Central memory CD8-positive, alpha-beta T cell (primary cell): ENCODE measurements around the gene THOC6.

Experiments
- ATAC-seq: fragments of 150-1000 bp; cut with Tn5 transposase; replicated peaks from 2 replicates; pipeline ENCODE4 v1.10.0; 2022; ENCODE audit warnings: mild to moderate bottlenecking, moderate FRiP score, moderate number of reproducible peaks; ENCODE audit not compliant: poor library complexity, severe bottlenecking; ENCODE audit errors: extremely low read depth
- DNase-seq, 2 donors: peaks; one replicate each; pipeline ENCODE4 v3.0.0; 2021; ENCODE audit warnings: low spot score in 2 of 2
- H3K27ac Mint-ChIP-seq: one replicate; pipeline ENCODE4 v1.8.0; 2022; ENCODE audit warnings: low read depth, mild to moderate bottlenecking, moderate library complexity, mixed read lengths
- H3K27me3 Mint-ChIP-seq: one replicate; pipeline ENCODE4 v1.8.0; 2022; ENCODE audit warnings: mixed read lengths
- H3K36me3 Mint-ChIP-seq: one replicate; pipeline ENCODE4 v1.8.0; 2022; ENCODE audit warnings: mild to moderate bottlenecking, moderate library complexity, mixed read lengths; ENCODE audit not compliant: insufficient read depth
- H3K4me1 Mint-ChIP-seq: one replicate; pipeline ENCODE4 v1.8.0; 2022; ENCODE audit warnings: mixed read lengths
- H3K4me3 Mint-ChIP-seq: one replicate; pipeline ENCODE4 v1.8.0; 2022; ENCODE audit warnings: mild to moderate bottlenecking, moderate library complexity, mixed read lengths
- H3K9me3 Mint-ChIP-seq: one replicate; pipeline ENCODE4 v1.8.0; 2022; ENCODE audit warnings: mixed read lengths

The THOC6 gene

GRCh38 chr16:2983706-2984136 is 40.1 kb upstream of the THOC6 start:
- ATAC-seq, result peak; percentile 34

DNA sequence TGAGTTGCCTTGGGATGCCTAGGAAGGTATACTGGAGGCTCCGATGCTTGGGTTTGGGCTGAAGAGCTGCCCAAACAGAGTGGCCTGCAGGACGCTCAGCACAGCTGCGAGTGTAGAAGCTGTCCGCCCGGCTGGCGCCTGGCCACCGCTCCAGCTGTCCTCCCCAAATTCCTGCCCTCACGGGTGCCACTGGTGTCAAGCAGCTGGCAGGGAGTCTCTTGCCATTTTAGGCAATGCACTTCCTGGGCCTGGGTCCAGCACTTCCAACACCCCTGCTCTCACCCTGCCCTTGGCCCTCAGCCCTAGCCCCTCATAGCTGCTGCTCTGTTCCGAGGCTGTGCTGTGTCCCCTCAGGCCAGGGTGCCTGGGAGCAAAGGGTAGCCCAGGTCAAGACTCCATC is 38.4 kb upstream of the THOC6 start:
- DNase-seq, result no peak
- ATAC-seq, result no peak
- H3K36me3 Mint-ChIP-seq, result peaks cover 11% of the 10 kb centered on the region
- no peaks in the 10 kb centered on the region for H3K9me3 Mint-ChIP-seq
- H3K27ac Mint-ChIP-seq, result no peak overlapping the region
- H3K4me3 Mint-ChIP-seq, result no peak overlapping the region
- H3K27me3 Mint-ChIP-seq, result no peaks in the 10 kb centered on the region
- H3K4me1 Mint-ChIP-seq, result peaks cover 10% of the 10 kb centered on the region

More at GRCh38 chr16:2983706-2984136, 40.1 kb upstream of the THOC6 start:
- H3K9me3 Mint-ChIP-seq, result no peaks in the 10 kb centered on the region
- no peak overlapping the region for H3K4me3 Mint-ChIP-seq
- DNase-seq, result no peak
- no peak overlapping the region for H3K27ac Mint-ChIP-seq
- peaks cover 10% of the 10 kb centered on the region for H3K4me1 Mint-ChIP-seq
- H3K27me3 Mint-ChIP-seq, result no peaks in the 10 kb centered on the region
- peaks cover 9% of the 10 kb centered on the region for H3K36me3 Mint-ChIP-seq

DNA sequence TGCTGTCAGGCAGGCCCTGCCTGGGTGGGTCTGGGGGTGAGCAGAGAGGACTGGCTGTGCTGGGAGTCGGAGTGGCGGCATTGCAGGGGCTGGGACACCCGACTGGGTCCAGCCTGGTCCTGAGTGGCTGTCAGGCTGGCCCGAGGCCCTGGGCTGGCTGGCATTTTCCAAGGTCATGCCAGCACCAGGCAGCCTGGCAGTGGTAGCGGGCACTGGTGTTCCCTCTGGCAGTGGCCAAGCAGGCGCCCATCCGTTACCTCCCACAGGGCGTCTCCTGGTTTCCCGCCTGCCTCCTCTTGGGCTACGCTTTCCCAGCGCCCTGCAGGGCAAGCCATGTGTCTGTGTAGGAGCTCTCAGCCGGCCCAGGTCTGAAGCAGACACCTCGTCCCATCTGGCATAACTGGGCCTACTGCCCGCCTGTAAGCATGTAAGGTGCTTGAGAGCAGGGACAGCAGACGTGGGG is 37.9 kb upstream of the THOC6 start:
- H3K36me3 Mint-ChIP-seq, result peaks cover 8% of the 10 kb centered on the region
- H3K9me3 Mint-ChIP-seq, result no peaks in the 10 kb centered on the region

GRCh38 chr16:2986623-2987188 is 37.1 kb upstream of the THOC6 start:
- Mint-ChIP-seq H3K27ac (no peak overlapping the region), H3K9me3 (no peaks in the 10 kb centered on the region), H3K36me3 (peaks cover 2% of the 10 kb centered on the region), H3K27me3 (no peaks in the 10 kb centered on the region), H3K4me3 (no peak overlapping the region), H3K4me1 (peaks cover 3% of the 10 kb centered on the region)
- ATAC-seq (no peak), DNase-seq (no peak)

More for the DNA sequence above, 37.9 kb upstream of the THOC6 start:
- ATAC-seq (no peak), DNase-seq (no peak)
- no peak overlapping the region for H3K4me3 Mint-ChIP-seq
- no peaks in the 10 kb centered on the region for H3K27me3 Mint-ChIP-seq
- peaks cover 10% of the 10 kb centered on the region for H3K4me1 Mint-ChIP-seq
- H3K27ac Mint-ChIP-seq, result no peak overlapping the region

GRCh38 chr16:2987286-2987685 is 36.5 kb upstream of the THOC6 start:
- Mint-ChIP-seq H3K4me1 (no peaks in the 10 kb centered on the region), H3K36me3 (peaks cover 2% of the 10 kb centered on the region), H3K9me3 (no peaks in the 10 kb centered on the region), H3K27ac (no peak overlapping the region), H3K27me3 (no peaks in the 10 kb centered on the region), H3K4me3 (no peak overlapping the region)
- ATAC-seq (no peak), DNase-seq (no peak)

GRCh38 chr16:2987833-2988232 is 36.0 kb upstream of the THOC6 start:
- Mint-ChIP-seq H3K27me3 (no peaks in the 10 kb centered on the region), H3K27ac (no peak overlapping the region), H3K4me1 (no peaks in the 10 kb centered on the region), H3K4me3 (no peak overlapping the region), H3K36me3 (peaks cover 2% of the 10 kb centered on the region), H3K9me3 (no peaks in the 10 kb centered on the region)
- ATAC-seq (no peak), DNase-seq (no peak)

DNA sequence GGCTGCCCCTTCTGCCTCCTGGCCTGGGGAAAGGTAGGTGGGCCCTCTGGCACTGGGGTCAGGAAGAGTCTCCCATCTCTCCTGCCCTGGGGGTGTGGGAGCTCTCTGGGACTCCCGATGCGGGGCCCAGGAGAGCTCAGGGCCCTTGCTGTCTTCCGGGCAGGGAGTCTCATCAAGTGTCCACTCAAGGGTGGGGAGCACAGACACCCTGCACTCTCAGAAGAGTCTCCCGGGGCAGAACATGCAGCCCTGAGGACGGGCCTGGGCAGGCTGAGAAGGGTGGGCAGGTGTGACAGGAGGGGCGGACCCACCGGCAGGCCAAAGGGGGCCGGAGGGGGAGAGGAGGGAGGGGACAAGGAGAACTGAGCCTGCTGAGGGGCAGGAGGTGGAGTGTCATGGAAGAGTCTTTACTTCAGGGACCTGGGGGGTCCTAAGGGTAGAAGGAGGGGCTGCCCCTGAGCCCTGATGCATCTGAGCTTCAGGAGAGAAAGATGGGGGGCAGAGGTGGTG is 35.2 kb upstream of the THOC6 start:
- Mint-ChIP-seq H3K4me1 (no peaks in the 10 kb centered on the region), H3K36me3 (peaks cover 2% of the 10 kb centered on the region), H3K27ac (no peak overlapping the region), H3K9me3 (no peaks in the 10 kb centered on the region), H3K4me3 (no peak overlapping the region), H3K27me3 (no peaks in the 10 kb centered on the region)
- ATAC-seq, result no peak
- DNase-seq, result no peak

GRCh38 chr16:2990891-2991290 is 32.9 kb upstream of the THOC6 start:
- Mint-ChIP-seq H3K36me3 (peaks cover 2% of the 10 kb centered on the region), H3K27me3 (no peaks in the 10 kb centered on the region), H3K4me1 (no peaks in the 10 kb centered on the region), H3K9me3 (no peaks in the 10 kb centered on the region), H3K27ac (no peak overlapping the region), H3K4me3 (no peak overlapping the region)
- no peak for DNase-seq
- no peak for ATAC-seq

DNA sequence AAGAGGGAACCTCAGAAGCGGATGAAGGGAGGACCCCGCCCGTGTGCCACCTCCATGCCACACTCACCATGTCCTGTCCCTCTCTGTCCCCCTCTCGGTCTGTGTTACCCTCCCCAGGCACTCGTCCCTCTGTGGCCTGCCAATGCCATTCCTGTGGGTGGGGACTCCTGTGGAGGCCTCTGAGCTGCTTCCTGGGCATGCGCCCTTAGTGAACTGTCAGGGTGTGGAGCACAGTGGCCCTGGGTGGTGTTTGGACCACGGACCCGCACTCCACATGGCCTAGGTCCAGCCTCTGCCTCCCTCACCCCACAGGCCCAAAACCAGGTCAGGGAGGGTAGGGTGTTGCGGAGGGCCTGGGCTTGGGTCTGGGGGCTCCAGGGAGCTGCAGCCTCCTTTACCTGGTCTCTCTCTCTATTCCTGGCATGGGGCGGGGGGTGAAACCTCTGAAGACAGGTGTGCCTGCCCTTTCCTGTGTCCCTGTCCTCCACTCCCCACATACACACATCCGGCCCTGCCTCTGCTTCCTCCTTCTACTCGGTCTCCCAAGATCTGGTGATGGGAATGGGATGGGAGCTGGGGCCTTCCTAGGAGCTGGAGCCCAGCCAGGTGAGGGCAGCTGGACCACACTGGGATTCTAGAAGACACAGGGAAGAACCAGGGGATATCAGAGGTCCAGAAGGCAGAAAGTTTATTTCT is 32.1 kb upstream of the THOC6 start:
- Mint-ChIP-seq H3K27ac (no peak overlapping the region), H3K36me3 (peaks cover 2% of the 10 kb centered on the region), H3K4me3 (no peak overlapping the region), H3K4me1 (no peaks in the 10 kb centered on the region), H3K9me3 (no peaks in the 10 kb centered on the region), H3K27me3 (no peaks in the 10 kb centered on the region)
- no peak for DNase-seq
- ATAC-seq, result no peak

DNA sequence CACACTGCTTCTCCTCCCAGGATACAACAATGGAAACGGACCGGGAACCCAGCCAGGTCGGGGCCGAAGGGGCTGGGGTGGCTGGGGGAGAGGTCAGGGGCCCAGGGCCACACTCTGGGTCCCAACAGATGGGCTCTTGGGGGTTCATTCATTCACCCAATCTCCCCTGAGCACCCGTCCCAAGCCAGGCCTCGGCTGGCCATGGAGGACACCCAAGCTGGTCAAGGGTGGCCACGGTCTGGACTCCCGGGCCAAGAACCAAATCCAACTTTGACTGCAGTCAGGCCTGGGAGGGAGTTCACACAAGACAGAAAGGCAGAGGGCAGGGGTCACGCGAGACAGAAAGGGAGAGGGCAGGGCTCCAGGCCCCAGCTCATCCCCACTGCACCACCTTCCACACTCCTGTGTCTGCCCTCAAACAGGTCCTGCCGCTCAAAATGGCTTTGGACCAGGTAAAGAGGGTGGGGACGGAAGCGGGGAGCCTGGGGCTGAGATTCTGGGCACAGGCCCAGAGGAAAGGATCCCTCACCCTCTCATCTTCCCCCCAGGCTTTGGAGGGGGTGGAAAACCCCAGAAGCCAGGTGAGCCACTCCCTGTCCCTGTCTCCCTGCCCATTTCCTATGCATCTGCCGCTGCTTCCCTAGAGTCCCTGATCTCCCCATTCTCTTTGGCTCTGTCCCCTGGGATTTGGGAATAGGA is 31.3 kb upstream of the THOC6 start:
- DNase-seq, result no peak
- no peak overlapping the region for H3K4me3 Mint-ChIP-seq

DNA sequence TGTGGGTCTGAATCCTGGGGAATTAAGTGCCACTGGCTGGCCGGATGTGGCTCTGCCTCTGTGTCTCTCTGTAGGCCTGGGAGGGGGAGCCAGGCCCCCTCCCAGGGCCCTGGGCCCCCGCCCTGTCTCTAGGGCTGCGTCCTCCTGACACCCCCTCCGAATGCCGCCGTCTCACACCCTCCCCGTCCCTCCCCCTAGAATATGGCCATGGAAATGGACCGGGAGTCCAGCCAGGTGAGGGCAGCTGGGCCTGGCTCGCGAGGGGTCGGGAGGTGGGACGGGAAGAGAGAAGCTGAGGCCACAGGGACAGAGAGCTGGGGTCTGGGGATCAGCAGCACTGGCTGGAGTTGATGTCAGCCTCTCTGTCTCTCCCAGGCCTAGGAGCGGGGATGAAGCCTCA is 27.5 kb upstream of the THOC6 start:
- DNase-seq (no peak), ATAC-seq (no peak)
- Mint-ChIP-seq H3K27ac (no peak overlapping the region), H3K4me1 (no peaks in the 10 kb centered on the region), H3K36me3 (no peaks in the 10 kb centered on the region), H3K4me3 (no peak overlapping the region), H3K9me3 (no peaks in the 10 kb centered on the region), H3K27me3 (peaks cover 25% of the 10 kb centered on the region)

More for the DNA sequence above, 31.3 kb upstream of the THOC6 start:
- Mint-ChIP-seq H3K36me3 (peaks cover 2% of the 10 kb centered on the region), H3K4me1 (no peaks in the 10 kb centered on the region), H3K27ac (no peak overlapping the region), H3K27me3 (no peaks in the 10 kb centered on the region), H3K9me3 (no peaks in the 10 kb centered on the region)
- ATAC-seq, result no peak

DNA sequence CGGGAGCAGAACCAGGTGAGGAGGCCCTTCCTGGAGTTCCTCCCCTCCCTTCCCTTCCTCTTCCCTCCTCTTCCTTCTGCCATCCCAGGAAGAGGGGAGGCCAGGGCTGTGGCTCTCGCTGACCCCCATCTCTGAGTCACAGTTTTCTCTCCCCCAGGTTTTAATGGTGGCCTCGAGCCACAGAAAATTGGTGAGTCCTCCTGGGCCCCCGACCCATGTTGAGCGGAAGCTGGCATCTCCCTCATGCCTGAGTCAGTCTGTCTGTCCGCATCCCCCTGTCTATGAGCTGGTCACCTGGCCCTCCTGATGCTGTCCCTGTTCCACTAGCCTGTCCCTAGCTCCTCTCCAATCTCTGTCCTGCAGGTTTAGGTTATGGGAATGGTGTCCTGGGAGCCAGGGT is 23.9 kb upstream of the THOC6 start:
- Mint-ChIP-seq H3K9me3 (no peaks in the 10 kb centered on the region), H3K27me3 (peaks cover 25% of the 10 kb centered on the region), H3K27ac (no peak overlapping the region), H3K4me3 (no peak overlapping the region), H3K36me3 (peaks cover 2% of the 10 kb centered on the region), H3K4me1 (no peaks in the 10 kb centered on the region)
- DNase-seq (no peak), ATAC-seq (no peak)

DNA sequence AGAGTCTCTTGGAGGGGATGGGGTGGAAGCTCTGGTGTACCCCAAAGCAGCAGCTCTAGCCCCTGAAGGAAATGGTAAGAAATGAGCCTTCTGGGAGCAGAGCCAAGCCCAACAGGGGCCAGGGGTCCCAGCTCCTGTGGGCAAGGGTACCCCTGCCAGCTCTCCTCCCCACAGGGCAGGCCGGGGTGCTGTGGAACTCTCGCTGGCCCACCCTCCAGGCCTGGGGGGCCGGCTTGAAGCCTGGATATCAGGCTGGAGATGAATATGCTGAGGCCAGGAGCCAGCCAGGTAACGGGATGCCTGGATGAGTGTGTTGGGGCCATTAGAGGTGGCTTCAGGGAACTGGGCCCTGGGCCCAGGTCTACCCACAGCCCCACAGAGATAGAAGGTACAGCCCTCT is 23.3 kb upstream of the THOC6 start:
- no peaks in the 10 kb centered on the region for H3K9me3 Mint-ChIP-seq
- no peak for DNase-seq
- no peak overlapping the region for H3K27ac Mint-ChIP-seq
- ATAC-seq, result no peak
- peaks cover 25% of the 10 kb centered on the region for H3K27me3 Mint-ChIP-seq
- H3K36me3 Mint-ChIP-seq, result peaks cover 3% of the 10 kb centered on the region
- H3K4me1 Mint-ChIP-seq, result no peaks in the 10 kb centered on the region
- H3K4me3 Mint-ChIP-seq, result no peak overlapping the region
